OCI-LY3 (cell line): ENCODE data around the gene ESRP2.

Experiments used
- H2AFZ ChIP-seq: fragments of 200-600, 300-600 bp; shearing (Covaris generic); 2 replicates; pipeline ENCODE4 v1.6.0; 2014; ENCODE audit warnings: antibody characterized with exemption, low read depth, low read length
- H3K27ac ChIP-seq: fragments of 200-600, 300-600 bp; sonication (generic); 2 replicates; pipeline ENCODE4 v1.5.1; 2014; ENCODE audit warnings: mild to moderate bottlenecking, low read length, moderate library complexity, mixed read lengths
- H3K27me3 ChIP-seq: fragments of 200-600, 300-600 bp; sonication (generic); 2 replicates; pipeline ENCODE4 v1.6.1; 2014; ENCODE audit warnings: low read depth, low read length, mixed read lengths
- H3K36me3 ChIP-seq: fragments of 200-600, 300-600 bp; sonication (generic); replicated peaks from 2 replicates; pipeline ENCODE3; 2014; ENCODE audit warnings: low read depth, low read length, mixed read lengths
- H3K4me1 ChIP-seq: fragments of 300-600, 200-600 bp; sonication (generic); 2 replicates; pipeline ENCODE4 v1.6.1; 2014; ENCODE audit warnings: low read length, mixed read lengths
- H3K4me2 ChIP-seq: fragments of 200-600, 300-600 bp; sonication (generic); 2 replicates; pipeline ENCODE4 v1.6.1; 2014; ENCODE audit warnings: low read length, mixed read lengths
- H3K4me3 ChIP-seq: fragments of 300-600, 200-600 bp; sonication (generic); 2 replicates; pipeline ENCODE4 v1.5.1; 2014; ENCODE audit warnings: antibody characterized with exemption, mild to moderate bottlenecking, low read length, moderate library complexity
- H3K79me2 ChIP-seq: fragments of 300-600, 200-600 bp; shearing (Covaris generic); 2 replicates; pipeline ENCODE4 v1.6.1; 2014; ENCODE audit warnings: mild to moderate bottlenecking, low read length, mixed read lengths
- H3K9ac ChIP-seq: fragments of 300-600, 200-600 bp; shearing (Covaris generic); 2 replicates; pipeline ENCODE4 v1.6.0; 2014; ENCODE audit warnings: mild to moderate bottlenecking, low read length, moderate library complexity
- H3K9me3 ChIP-seq: fragments of 200-600, 300-600 bp; shearing (Covaris generic); 2 replicates; pipeline ENCODE4 v1.6.1; 2014; ENCODE audit warnings: low read length, mixed read lengths; ENCODE audit not compliant: insufficient read depth
- H4K20me1 ChIP-seq: fragments of 200-600, 300-600 bp; sonication (generic); 2 replicates; pipeline ENCODE4 v1.6.1; 2016; ENCODE audit warnings: low read length, mixed read lengths; ENCODE audit not compliant: insufficient read depth
- EZH2phosphoT487 ChIP-seq: fragments of 200-600 bp; shearing (Covaris generic); IDR thresholded peaks from 2 replicates; pipeline ENCODE4 v1.6.1; 2018; ENCODE audit warnings: antibody characterized with exemption, mixed run types, low read depth
- TF ChIP-seq, protein P1 (sequence below): fragments of 200-600, 300-600 bp; sonication (generic); IDR thresholded peaks from 2 replicates; pipeline ENCODE4 v1.5.1; 2014; ENCODE audit warnings: antibody characterized with exemption, low read length, low read depth

Gene ESRP2

DNA sequence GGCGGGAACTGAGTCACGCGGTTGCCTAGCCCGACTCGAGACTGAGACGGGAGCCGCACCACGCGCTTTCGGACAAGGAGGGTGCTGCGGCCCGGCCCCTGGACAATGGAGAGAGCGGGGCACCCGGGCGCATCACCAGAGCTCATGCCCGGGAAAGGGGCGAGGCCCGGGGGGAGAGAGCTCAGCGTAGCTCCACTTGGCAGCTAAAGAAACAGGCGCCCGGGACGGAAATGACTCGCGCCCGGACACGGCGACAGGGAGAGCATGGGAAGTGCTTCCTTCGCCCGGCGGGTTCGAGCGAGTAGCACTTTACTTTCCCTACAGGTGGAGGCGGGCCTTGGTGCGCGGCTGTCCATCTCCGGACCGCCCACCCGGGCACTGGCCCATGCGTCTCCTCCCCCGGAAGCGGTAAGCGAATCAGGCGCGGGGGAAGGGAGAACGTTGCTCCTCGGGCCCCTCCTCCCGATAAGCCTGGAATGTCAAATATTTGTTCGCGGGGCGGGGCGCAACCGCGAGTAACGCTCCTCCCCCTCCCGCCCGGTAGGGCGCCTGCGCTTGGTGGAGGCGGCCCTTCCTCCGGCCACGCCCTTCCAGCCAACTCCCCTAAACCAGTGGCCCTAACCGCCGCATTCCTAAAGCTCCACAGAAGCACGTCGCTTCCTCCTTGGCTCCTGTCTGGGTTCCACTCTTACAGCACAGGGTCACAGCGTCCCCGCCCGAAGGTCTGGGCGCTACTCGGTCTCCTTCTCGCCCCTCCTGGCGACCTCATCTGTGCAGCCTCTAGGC is 1.5 kb upstream of the ESRP2 start:
- H3K79me2 ChIP-seq: no peaks in the 10 kb centered on the region
- no peaks in the 10 kb centered on the region for H3K9me3 ChIP-seq
- TF ChIP-seq EZH2phosphoT487: no peak
- TF ChIP-seq, protein P1, sequence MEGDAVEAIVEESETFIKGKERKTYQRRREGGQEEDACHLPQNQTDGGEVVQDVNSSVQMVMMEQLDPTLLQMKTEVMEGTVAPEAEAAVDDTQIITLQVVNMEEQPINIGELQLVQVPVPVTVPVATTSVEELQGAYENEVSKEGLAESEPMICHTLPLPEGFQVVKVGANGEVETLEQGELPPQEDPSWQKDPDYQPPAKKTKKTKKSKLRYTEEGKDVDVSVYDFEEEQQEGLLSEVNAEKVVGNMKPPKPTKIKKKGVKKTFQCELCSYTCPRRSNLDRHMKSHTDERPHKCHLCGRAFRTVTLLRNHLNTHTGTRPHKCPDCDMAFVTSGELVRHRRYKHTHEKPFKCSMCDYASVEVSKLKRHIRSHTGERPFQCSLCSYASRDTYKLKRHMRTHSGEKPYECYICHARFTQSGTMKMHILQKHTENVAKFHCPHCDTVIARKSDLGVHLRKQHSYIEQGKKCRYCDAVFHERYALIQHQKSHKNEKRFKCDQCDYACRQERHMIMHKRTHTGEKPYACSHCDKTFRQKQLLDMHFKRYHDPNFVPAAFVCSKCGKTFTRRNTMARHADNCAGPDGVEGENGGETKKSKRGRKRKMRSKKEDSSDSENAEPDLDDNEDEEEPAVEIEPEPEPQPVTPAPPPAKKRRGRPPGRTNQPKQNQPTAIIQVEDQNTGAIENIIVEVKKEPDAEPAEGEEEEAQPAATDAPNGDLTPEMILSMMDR: no peak
- H3K27ac ChIP-seq: no peak overlapping the region
- no peaks in the 10 kb centered on the region for H3K4me1 ChIP-seq
- peak overlapping the region; percentile 78 for H3K4me3 ChIP-seq
- no peaks in the 10 kb centered on the region for H3K27me3 ChIP-seq
- no peaks in the 10 kb centered on the region for H3K36me3 ChIP-seq
- H2AFZ ChIP-seq: peak overlapping the region; percentile 59
- H3K4me2 ChIP-seq: peak overlapping the region; percentile 65
- peak overlapping the region; percentile 45 for H3K9ac ChIP-seq
- no peaks in the 10 kb centered on the region for H4K20me1 ChIP-seq

DNA sequence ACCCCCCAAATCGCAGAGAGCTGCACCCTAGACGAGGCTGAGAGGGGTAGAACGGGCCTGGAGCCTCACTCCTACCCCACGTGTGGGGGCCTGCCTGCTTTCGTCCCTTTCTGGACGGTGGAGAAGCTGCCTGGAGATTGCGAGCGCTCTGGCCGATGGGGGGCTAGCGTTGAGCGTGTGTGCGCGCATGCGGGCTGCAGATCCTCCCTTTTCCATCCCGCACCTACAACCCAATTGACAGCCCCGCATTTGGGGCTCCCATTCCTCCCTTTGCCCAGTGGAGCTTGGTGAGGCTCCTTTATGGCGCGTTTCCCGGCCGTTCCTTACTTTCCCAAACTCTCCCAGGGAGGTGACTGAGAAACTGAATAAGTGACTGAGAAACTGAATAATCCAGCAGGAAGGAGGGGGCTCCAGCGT is 907 bp upstream of the ESRP2 start:
- Histone ChIP-seq H3K9me3 (no peaks in the 10 kb centered on the region), H3K4me2 (peak overlapping the region; percentile 65), H4K20me1 (no peaks in the 10 kb centered on the region), H3K4me1 (no peaks in the 10 kb centered on the region), H3K79me2 (no peaks in the 10 kb centered on the region), H2AFZ (peak overlapping the region; percentile 59), H3K27me3 (no peaks in the 10 kb centered on the region), H3K4me3 (peak overlapping the region; percentile 78), H3K9ac (peak overlapping the region; percentile 45), H3K27ac (no peak overlapping the region), H3K36me3 (no peaks in the 10 kb centered on the region)
- TF ChIP-seq EZH2phosphoT487: no peak
- TF ChIP-seq, protein P1: no peak

DNA sequence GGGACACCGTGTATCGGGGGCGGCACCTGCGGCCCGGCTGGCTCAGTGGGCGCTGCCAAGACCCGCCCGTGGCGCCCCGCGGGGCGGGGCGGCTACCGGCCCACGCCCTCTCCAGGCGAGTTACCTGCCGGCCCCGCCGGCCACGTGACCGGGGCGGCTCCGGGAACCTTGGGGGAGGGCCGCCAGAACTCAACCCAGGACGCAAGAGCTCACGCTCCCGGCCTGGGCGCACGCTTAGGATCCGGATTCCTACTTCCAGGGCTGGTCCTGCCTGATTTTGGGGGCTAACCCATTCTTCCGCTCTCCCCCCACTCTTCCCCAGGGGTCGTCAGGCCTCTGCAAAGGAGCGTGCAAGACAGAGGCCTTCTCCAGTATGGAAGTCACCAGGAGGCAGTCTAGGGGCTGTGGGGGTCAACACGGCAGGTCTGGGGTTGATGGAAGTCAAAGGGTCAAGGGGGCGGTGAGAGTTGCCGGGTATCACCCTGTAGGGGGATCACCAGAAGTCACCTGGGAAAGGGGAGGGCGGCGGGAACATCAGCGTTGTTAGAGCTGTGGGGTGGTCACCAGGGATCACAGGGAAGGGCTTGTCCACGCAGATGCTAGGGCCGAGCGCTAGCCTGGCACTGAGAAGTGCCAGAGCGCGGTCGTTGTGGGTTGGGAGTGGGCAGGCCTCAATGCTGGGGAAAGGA is 354 bp upstream of the ESRP2 start:
- Histone ChIP-seq H3K9me3 (no peaks in the 10 kb centered on the region), H3K9ac (no peak overlapping the region), H3K27me3 (no peaks in the 10 kb centered on the region), H3K36me3 (no peaks in the 10 kb centered on the region), H3K4me1 (no peaks in the 10 kb centered on the region), H4K20me1 (no peaks in the 10 kb centered on the region), H3K27ac (no peak overlapping the region), H3K4me2 (no peak overlapping the region), H2AFZ (no peak overlapping the region), H3K4me3 (no peak overlapping the region), H3K79me2 (no peaks in the 10 kb centered on the region)
- TF ChIP-seq, protein P1: no peak
- no peak for TF ChIP-seq EZH2phosphoT487

DNA sequence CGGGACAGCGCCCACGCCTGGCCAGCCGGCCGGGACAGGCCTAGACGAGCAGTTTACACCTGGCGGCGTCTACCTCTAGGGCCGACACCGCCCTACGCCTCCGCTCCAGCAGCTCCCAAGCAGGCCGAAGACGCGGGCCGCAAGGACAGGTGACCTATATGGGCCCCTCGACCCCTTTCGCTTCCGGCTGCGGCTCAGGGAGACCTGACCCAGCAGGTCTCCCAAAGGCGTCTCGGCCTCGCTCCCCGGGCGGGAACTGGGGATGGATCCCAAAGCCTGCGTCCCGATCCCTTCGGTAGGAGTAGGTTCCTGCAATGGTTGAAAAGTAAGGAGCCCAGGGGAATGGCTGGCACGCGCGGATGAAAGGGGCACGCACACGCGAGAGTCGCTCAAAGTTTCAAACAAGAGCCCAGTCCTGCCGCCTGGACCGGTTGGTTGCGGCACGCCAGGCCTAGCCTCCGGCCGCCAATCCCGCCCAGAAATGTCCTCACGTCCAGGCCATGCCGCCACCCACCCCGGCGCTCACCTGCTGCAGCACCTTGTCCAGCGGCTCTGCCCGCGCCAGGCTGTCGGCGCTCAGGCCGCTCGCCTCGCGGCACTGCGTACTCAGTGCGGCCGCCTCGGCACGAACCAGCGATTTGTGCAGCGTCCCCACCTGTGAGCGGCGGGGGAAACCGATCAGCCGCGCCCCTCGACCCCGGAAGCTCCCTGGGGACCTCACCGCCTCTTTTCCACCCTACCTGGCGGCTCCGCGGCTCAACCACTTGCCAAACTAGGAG is 630 bp downstream of the ESRP2 start:
- no peaks in the 10 kb centered on the region for H3K4me1 ChIP-seq
- H3K36me3 ChIP-seq: no peaks in the 10 kb centered on the region
- H3K9ac ChIP-seq: no peak overlapping the region
- H3K4me3 ChIP-seq: no peak overlapping the region
- H2AFZ ChIP-seq: no peak overlapping the region
- no peaks in the 10 kb centered on the region for H3K9me3 ChIP-seq
- no peaks in the 10 kb centered on the region for H3K79me2 ChIP-seq
- no peak overlapping the region for H3K27ac ChIP-seq
- TF ChIP-seq, protein P1: no peak
- TF ChIP-seq EZH2phosphoT487: no peak
- H3K4me2 ChIP-seq: no peak overlapping the region
- H4K20me1 ChIP-seq: no peaks in the 10 kb centered on the region
- no peaks in the 10 kb centered on the region for H3K27me3 ChIP-seq
